Measurements from ENCODE around the gene PRXL2A. TPM values are rescaled to one million over a fixed set of nuclear protein-coding genes. Genes with fewer than 3 reads are reported as not detected.

Gene PRXL2A
- total and polyA plus RNA-seq, 3 experiments from 2014 or later: 8.1 to 9.4 (median 8.3) TPM

DNA sequence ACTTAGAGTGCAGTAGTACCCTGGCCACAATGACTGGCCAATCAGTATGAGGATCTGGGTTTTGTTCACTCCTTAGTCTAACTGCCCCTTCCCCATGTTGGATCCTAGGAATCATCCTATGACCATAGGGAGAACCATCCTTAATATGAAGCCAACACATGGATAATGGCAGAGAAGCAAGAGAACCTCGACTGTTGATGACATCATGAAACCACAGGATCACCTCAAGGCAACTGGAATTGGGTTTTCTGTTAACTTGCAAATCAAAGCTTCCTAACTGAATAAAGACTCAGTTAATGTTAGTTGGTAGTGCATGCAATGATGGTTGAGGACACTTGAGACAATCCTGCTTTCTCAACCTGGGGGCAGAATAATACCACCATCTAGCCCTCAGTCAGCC lies 3.3 kb upstream of the PRXL2A start:
- H3K4me1 Mint-ChIP-seq: peaks cover 10 to 17% (median 15%) of the 10 kb centered on the region in 3 donors
- Histone ChIP-seq H3K4me3 (ENCODE audit: low read length) (no peak overlapping the region), H3K27ac (ENCODE audit: low read depth, low read length) (no peak overlapping the region), H3K36me3 (ENCODE audit: insufficient read depth, low read length) (no peaks in the 10 kb centered on the region), H3K9me3 (ENCODE audit: low read length) (no peaks in the 10 kb centered on the region), H3K4me1 (ENCODE audit: insufficient read depth, low read length) (peaks cover 7% of the 10 kb centered on the region), H3K27me3 (ENCODE audit: insufficient read depth, low read length, poor library complexity, severe bottlenecking) (no peaks in the 10 kb centered on the region)
- peak overlapping the region in 1 of 7 donors; percentile 25 for H3K4me3 Mint-ChIP-seq
- ChIA-PET POLR2A (no interaction called here), CTCF (interaction anchor here (3.0 kb wide), 1 partner anchor 27 kb away, joined by 9 read pairs; no protein-coding TSS in a partner anchor)
- peaks cover 0 to 1% of the 10 kb centered on the region in 2 donors for H3K27me3 Mint-ChIP-seq
- no peak for DNase-seq
- peaks cover 0 to 2% (median 0%) of the 10 kb centered on the region in 3 donors for H3K36me3 Mint-ChIP-seq
- H3K9me3 Mint-ChIP-seq: no peaks in the 10 kb centered on the region
- H3K27ac Mint-ChIP-seq: no peak overlapping the region

DNA sequence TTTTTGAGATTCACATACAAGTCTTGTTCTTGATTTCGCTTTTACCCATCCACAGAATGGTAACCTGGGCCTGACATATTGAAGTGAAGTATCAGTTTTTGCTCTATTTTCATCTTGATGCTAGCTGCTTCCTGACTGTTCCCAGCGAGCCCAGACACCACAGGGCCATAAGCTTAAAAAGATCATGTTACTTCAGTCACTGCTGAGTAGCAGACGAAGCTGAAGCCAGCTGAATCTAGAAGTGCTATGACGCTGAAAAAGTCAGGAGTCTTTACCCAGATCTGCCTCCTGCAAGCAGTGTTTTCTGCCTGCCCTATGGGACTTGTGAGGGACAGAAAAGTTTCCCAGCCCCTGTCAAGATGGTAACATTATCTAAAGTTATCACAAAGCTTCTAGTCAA lies 2.7 kb upstream of the PRXL2A start:
- Histone ChIP-seq H3K4me3 (ENCODE audit: low read length) (no peak overlapping the region), H3K27ac (ENCODE audit: low read depth, low read length) (no peak overlapping the region), H3K9me3 (ENCODE audit: low read length) (no peaks in the 10 kb centered on the region), H3K27me3 (ENCODE audit: insufficient read depth, low read length, poor library complexity, severe bottlenecking) (no peaks in the 10 kb centered on the region), H3K36me3 (ENCODE audit: insufficient read depth, low read length) (no peaks in the 10 kb centered on the region), H3K4me1 (ENCODE audit: insufficient read depth, low read length) (peaks cover 7% of the 10 kb centered on the region)
- Mint-ChIP-seq H3K27ac (no peak overlapping the region), H3K36me3 (peaks cover 0 to 2% (median 0%) of the 10 kb centered on the region in 3 donors), H3K9me3 (no peaks in the 10 kb centered on the region), H3K4me1 (peaks cover 10 to 19% (median 15%) of the 10 kb centered on the region in 3 donors), H3K4me3 (peak overlapping the region in 1 of 7 donors; percentile 25), H3K27me3 (peaks cover 0 to 1% of the 10 kb centered on the region in 2 donors)
- ChIA-PET CTCF (interaction anchor here (0.8 to 3.0 kb wide), 2 partner anchors 28 to 100 kb away, joined by 7 to 9 read pairs; no protein-coding TSS in a partner anchor), POLR2A (no interaction called here)
- DNase-seq: no peak

DNA sequence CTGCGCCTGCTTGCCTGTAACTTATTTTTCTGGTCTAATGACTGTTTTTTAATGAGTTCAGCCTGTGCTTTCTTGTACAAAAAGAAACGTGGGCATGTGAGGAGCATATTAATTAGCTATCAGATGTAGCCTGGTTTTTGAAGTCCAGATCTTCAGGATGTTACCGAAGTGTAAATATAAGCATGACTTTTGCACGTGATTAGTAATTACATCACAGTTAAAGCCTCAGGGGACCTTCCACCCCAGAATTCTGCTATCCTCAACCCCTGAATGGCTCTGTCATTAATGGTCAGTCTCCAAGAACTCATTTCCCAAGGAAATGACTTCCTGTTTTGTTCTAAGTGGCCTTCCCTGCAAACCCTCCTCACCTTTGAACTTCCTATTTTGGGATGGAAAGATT lies 2.1 kb upstream of the PRXL2A start:
- Histone ChIP-seq H3K27me3 (ENCODE audit: insufficient read depth, low read length, poor library complexity, severe bottlenecking) (no peaks in the 10 kb centered on the region), H3K27ac (ENCODE audit: low read depth, low read length) (no peak overlapping the region), H3K4me3 (ENCODE audit: low read length) (no peak overlapping the region), H3K36me3 (ENCODE audit: insufficient read depth, low read length) (no peaks in the 10 kb centered on the region), H3K9me3 (ENCODE audit: low read length) (no peaks in the 10 kb centered on the region), H3K4me1 (ENCODE audit: insufficient read depth, low read length) (peaks cover 7% of the 10 kb centered on the region)
- peaks cover 0 to 1% of the 10 kb centered on the region in 2 donors for H3K27me3 Mint-ChIP-seq
- DNase-seq: no peak
- ChIA-PET POLR2A (no interaction called here), CTCF (interaction anchor here (0.8 to 3.0 kb wide), 2 partner anchors 28 to 99 kb away, joined by 7 to 9 read pairs; no protein-coding TSS in a partner anchor)
- H3K36me3 Mint-ChIP-seq: peaks cover 0 to 2% (median 0%) of the 10 kb centered on the region in 3 donors
- no peak overlapping the region for H3K27ac Mint-ChIP-seq
- H3K4me1 Mint-ChIP-seq: peaks cover 10 to 22% (median 15%) of the 10 kb centered on the region in 3 donors
- peak overlapping the region in 1 of 7 donors; percentile 8 for H3K4me3 Mint-ChIP-seq
- H3K9me3 Mint-ChIP-seq: no peaks in the 10 kb centered on the region

DNA sequence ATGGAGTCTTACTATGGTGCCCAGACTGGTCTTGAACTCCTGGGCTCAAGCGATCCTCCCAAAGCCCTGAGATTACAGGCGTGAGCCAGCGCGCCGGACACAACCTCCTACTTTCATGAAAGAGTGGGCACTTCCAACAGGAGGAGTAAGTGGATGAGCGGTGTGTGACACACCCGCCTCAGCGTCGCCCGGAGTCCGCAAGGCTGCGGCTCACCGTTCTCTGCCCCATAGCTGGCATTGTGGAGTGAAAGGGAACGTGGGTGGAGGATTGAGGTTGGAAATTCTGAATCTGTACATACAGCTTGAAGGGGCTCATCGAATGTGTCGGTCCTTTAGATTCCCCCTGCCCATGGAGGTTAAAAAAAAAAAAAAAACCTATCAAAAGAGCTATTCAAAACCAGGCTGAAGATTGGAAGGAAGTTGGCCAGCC lies 524 bp upstream of the PRXL2A start:
- Mint-ChIP-seq H3K27me3 (peaks cover 0 to 1% of the 10 kb centered on the region in 2 donors), H3K4me3 (peak overlapping the region; percentile 88 to 93 (median 92)), H3K4me1 (peaks cover 10 to 22% (median 15%) of the 10 kb centered on the region in 3 donors), H3K9me3 (no peaks in the 10 kb centered on the region), H3K27ac (peak overlapping the region in 7 of 8 donors; percentile 30 to 90 (median 79)), H3K36me3 (peaks cover 0 to 2% (median 0%) of the 10 kb centered on the region in 3 donors)
- Histone ChIP-seq H3K27me3 (ENCODE audit: insufficient read depth, low read length, poor library complexity, severe bottlenecking) (no peaks in the 10 kb centered on the region), H3K4me3 (ENCODE audit: low read length) (peak overlapping the region; percentile 88), H3K36me3 (ENCODE audit: insufficient read depth, low read length) (no peaks in the 10 kb centered on the region), H3K27ac (ENCODE audit: low read depth, low read length) (no peak overlapping the region), H3K4me1 (ENCODE audit: insufficient read depth, low read length) (peaks cover 7% of the 10 kb centered on the region), H3K9me3 (ENCODE audit: low read length) (no peaks in the 10 kb centered on the region)
- ChIA-PET CTCF (interaction anchor here (1.0 to 2.0 kb wide), 4 partner anchors 13 to 104 kb away, joined by 3 to 22 read pairs (median 4); no protein-coding TSS in a partner anchor), POLR2A (interaction anchor here (0.6 to 1.2 kb wide), 5 partner anchors 59 to 220 kb away, joined by 3 to 5 read pairs (median 3); no protein-coding TSS in a partner anchor)
- no peak for DNase-seq

DNA sequence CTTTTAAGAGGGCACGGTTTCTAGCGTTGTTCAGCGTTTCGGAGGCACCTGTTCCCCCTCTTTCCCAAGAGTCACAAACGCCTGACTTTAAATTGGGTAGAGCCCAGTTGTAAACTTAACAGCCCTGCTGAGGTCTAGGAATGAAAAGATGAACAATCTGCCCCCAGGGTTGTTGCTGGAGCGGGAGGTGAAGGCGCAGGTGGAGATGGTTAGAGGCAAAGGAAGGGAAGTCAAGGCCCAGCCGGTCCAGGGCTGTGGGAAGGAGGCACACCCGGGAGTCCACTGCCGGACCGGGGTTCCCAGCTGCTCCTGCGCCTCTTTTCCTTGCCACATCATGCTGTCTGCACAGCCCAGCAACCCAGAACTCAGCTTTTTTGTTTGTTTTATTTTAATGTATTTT lies 770 bp downstream of the PRXL2A start:
- no peaks in the 10 kb centered on the region for H3K36me3 ChIP-seq (ENCODE audit: insufficient read depth, low read length)
- peaks cover 7% of the 10 kb centered on the region for H3K4me1 ChIP-seq (ENCODE audit: insufficient read depth, low read length)
- Mint-ChIP-seq H3K27ac (peak overlapping the region in 3 of 8 donors; percentile 24 to 52 (median 38)), H3K4me1 (peaks cover 10 to 22% (median 15%) of the 10 kb centered on the region in 3 donors), H3K27me3 (peaks cover 0 to 1% of the 10 kb centered on the region in 2 donors), H3K36me3 (peaks cover 0 to 2% (median 0%) of the 10 kb centered on the region in 3 donors), H3K4me3 (peak overlapping the region; percentile 65 to 93 (median 92)), H3K9me3 (no peaks in the 10 kb centered on the region)
- no peak overlapping the region for H3K27ac ChIP-seq (ENCODE audit: low read depth, low read length)
- no peak for DNase-seq
- ChIA-PET POLR2A (no interaction called here), CTCF (no interaction called here)
- peak overlapping the region; percentile 88 for H3K4me3 ChIP-seq (ENCODE audit: low read length)
- H3K9me3 ChIP-seq (ENCODE audit: low read length): no peaks in the 10 kb centered on the region
- no peaks in the 10 kb centered on the region for H3K27me3 ChIP-seq (ENCODE audit: insufficient read depth, low read length, poor library complexity, severe bottlenecking)

DNA sequence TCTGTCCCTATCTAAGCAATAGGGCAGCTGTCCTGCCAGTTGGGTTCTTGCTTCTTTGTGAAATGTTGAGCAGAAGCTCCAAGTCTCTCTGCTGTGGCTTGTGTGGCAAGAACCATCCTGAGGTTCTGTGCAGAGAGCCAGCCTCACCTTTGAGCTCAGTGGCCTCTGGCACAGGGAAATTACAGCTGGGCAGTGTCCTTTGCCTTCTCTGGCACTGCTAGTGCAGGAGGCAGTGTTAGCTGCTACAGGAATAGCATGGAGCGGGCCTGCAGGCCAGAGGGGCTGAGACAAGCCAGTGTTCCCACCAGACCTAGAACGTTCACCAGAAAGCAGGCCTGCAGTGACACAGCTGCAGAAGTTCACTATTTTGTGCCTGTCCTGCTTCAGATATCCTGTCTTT lies 1.8 kb downstream of the PRXL2A start:
- peak overlapping the region; percentile 44 to 93 (median 92) for H3K4me3 Mint-ChIP-seq
- ChIA-PET POLR2A (no interaction called here), CTCF (no interaction called here)
- Histone ChIP-seq H3K9me3 (ENCODE audit: low read length) (no peaks in the 10 kb centered on the region), H3K27me3 (ENCODE audit: insufficient read depth, low read length, poor library complexity, severe bottlenecking) (no peaks in the 10 kb centered on the region), H3K4me1 (ENCODE audit: insufficient read depth, low read length) (peaks cover 7% of the 10 kb centered on the region), H3K27ac (ENCODE audit: low read depth, low read length) (no peak overlapping the region), H3K36me3 (ENCODE audit: insufficient read depth, low read length) (no peaks in the 10 kb centered on the region), H3K4me3 (ENCODE audit: low read length) (no peak overlapping the region)
- peak overlapping the region in 3 of 8 donors; percentile 11 to 63 (median 24) for H3K27ac Mint-ChIP-seq
- no peaks in the 10 kb centered on the region for H3K9me3 Mint-ChIP-seq
- peaks cover 10 to 22% (median 15%) of the 10 kb centered on the region in 3 donors for H3K4me1 Mint-ChIP-seq
- DNase-seq: no peak
- peaks cover 0 to 2% (median 0%) of the 10 kb centered on the region in 3 donors for H3K36me3 Mint-ChIP-seq
- peaks cover 0 to 1% of the 10 kb centered on the region in 2 donors for H3K27me3 Mint-ChIP-seq

DNA sequence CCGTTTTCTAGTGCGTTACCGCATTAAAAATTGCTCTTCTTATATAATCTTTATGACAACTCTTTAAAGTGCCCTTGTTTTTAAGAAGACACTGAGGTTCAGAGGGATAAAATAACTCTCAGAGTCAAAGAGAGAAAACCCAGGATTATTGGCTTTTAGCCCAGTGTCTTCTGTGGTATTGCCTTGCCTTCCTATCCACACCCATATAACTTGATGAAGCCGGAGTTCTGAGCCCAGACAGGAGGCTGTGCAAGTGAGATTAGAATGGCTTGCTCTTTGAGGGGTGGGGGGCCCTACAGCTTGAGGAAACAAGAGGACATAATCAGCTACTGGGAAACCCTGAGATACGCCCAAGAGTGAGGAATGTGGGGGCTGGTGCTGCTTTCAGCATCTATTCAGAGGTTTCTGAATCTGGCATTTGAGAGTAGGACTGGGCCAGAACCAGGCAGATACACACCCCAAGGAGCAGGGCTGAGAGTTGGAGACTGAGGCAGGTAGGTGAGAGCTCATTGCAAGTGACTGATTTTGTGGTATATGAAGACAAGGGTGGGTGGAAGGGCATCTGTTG lies 2.3 kb downstream of the PRXL2A start:
- Mint-ChIP-seq H3K9me3 (no peaks in the 10 kb centered on the region), H3K27ac (peak overlapping the region in 1 of 8 donors; percentile 0), H3K4me1 (peaks cover 10 to 22% (median 15%) of the 10 kb centered on the region in 3 donors), H3K27me3 (peaks cover 0 to 1% of the 10 kb centered on the region in 2 donors), H3K36me3 (peaks cover 0 to 2% (median 0%) of the 10 kb centered on the region in 3 donors), H3K4me3 (peak overlapping the region in 3 of 7 donors; percentile 9 to 44 (median 13))
- Histone ChIP-seq H3K4me1 (ENCODE audit: insufficient read depth, low read length) (peaks cover 7% of the 10 kb centered on the region), H3K36me3 (ENCODE audit: insufficient read depth, low read length) (no peaks in the 10 kb centered on the region), H3K4me3 (ENCODE audit: low read length) (no peak overlapping the region), H3K27ac (ENCODE audit: low read depth, low read length) (no peak overlapping the region), H3K27me3 (ENCODE audit: insufficient read depth, low read length, poor library complexity, severe bottlenecking) (no peaks in the 10 kb centered on the region), H3K9me3 (ENCODE audit: low read length) (no peaks in the 10 kb centered on the region)
- DNase-seq: no peak
- CTCF ChIA-PET: no interaction called here
- POLR2A ChIA-PET: no interaction called here

DNA sequence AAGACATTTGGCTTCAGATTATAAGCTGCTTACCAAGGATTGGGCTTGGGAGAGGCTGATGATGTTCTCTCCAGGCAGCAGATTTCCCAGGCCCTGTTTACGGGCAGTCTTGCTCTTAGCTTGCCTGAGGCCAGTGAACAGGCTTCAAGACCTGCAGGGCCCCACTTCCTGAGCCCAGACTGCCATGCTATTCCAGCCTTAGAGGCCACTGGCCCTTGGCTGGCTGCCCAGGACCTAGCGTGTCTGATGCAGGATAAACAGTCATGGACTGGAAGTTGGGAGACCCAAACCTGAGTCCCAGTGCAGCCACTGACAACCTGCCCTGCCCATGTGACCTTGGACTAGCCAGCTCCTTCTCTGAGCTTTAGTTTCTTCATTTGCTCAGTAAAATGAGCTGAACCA lies 2.9 kb downstream of the PRXL2A start:
- H3K27ac ChIP-seq (ENCODE audit: low read depth, low read length): no peak overlapping the region
- Mint-ChIP-seq H3K27me3 (peaks cover 0 to 1% of the 10 kb centered on the region in 2 donors), H3K4me3 (peak overlapping the region in 1 of 7 donors; percentile 11), H3K4me1 (peaks cover 10 to 22% (median 15%) of the 10 kb centered on the region in 3 donors), H3K27ac (no peak overlapping the region), H3K36me3 (peaks cover 0 to 2% (median 0%) of the 10 kb centered on the region in 3 donors), H3K9me3 (no peaks in the 10 kb centered on the region)
- peaks cover 7% of the 10 kb centered on the region for H3K4me1 ChIP-seq (ENCODE audit: insufficient read depth, low read length)
- DNase-seq: no peak
- H3K36me3 ChIP-seq (ENCODE audit: insufficient read depth, low read length): no peaks in the 10 kb centered on the region
- POLR2A ChIA-PET: no interaction called here
- CTCF ChIA-PET: no interaction called here
- no peak overlapping the region for H3K4me3 ChIP-seq (ENCODE audit: low read length)
- no peaks in the 10 kb centered on the region for H3K9me3 ChIP-seq (ENCODE audit: low read length)
- H3K27me3 ChIP-seq (ENCODE audit: insufficient read depth, low read length, poor library complexity, severe bottlenecking): no peaks in the 10 kb centered on the region
